ENCODE data around the gene LIMCH1. TPM values are rescaled to one million over a fixed set of nuclear protein-coding genes. Genes with fewer than 3 reads are reported as not detected.

Gene LIMCH1
- total and polyA plus RNA-seq, 2 experiments from 2014 or later = 10.6 to 13.3 TPM

- Histone ChIP-seq H3K36me3 (replicated peaks; ENCODE audit: insufficient read depth, low read depth) (no peaks in the 10 kb centered on the region), H3K4me1 (ENCODE audit: insufficient read depth) (peaks cover 12% of the 10 kb centered on the region), H2AFZ (no peak overlapping the region), H4K20me1 (ENCODE audit: insufficient read depth, poor library complexity, severe bottlenecking) (no peaks in the 10 kb centered on the region), H3K79me2 (no peaks in the 10 kb centered on the region), H3K27me3 (no peaks in the 10 kb centered on the region), H3K9me3 (ENCODE audit: low read depth) (no peaks in the 10 kb centered on the region), H3K4me2 (peak overlapping the region; percentile 71), H3K4me3 (peak overlapping the region; percentile 14), H3K9me2 (replicated peaks; ENCODE audit: insufficient read depth) (no peaks in the 10 kb centered on the region), H3K27ac (peak overlapping the region; percentile 74)
- DNase-seq (ENCODE audit: low spot score) = no peak
- no peak for TF ChIP-seq EZH2phosphoT487 (IDR thresholded peaks at IDR 0.05; ENCODE audit: low read depth, severe bottlenecking, unreplicated experiment)
- TF ChIP-seq CTCF (IDR thresholded peaks at IDR 0.05; ENCODE audit: poor library complexity) = no peak
- no peak for TF ChIP-seq EZH2 (IDR thresholded peaks at IDR 0.05; ENCODE audit: borderline replicate concordance)
- WGBS (ENCODE audit: low lambda C conversion rate, missing lambda C conversion rate) = 67% methylated on average over 1 of the region's 1 CpG
Measured at GRCh38 chr4:41613821-41614220, 75.9 kb downstream of the LIMCH1 start.

- TF ChIP-seq EZH2 (IDR thresholded peaks at IDR 0.05; ENCODE audit: borderline replicate concordance) (no peak), EZH2phosphoT487 (IDR thresholded peaks at IDR 0.05; ENCODE audit: low read depth, severe bottlenecking, unreplicated experiment) (no peak), CTCF (IDR thresholded peaks at IDR 0.05; ENCODE audit: poor library complexity) (no peak)
- 65% methylated on average over 2 of the region's 2 CpGs for WGBS (ENCODE audit: low lambda C conversion rate, missing lambda C conversion rate)
- Histone ChIP-seq H4K20me1 (ENCODE audit: insufficient read depth, poor library complexity, severe bottlenecking) (no peaks in the 10 kb centered on the region), H3K9me2 (replicated peaks; ENCODE audit: insufficient read depth) (no peaks in the 10 kb centered on the region), H2AFZ (no peak overlapping the region), H3K27ac (no peak overlapping the region), H3K79me2 (no peaks in the 10 kb centered on the region), H3K4me2 (peak overlapping the region; percentile 71), H3K4me3 (no peak overlapping the region), H3K36me3 (replicated peaks; ENCODE audit: insufficient read depth, low read depth) (no peaks in the 10 kb centered on the region), H3K27me3 (no peaks in the 10 kb centered on the region), H3K4me1 (ENCODE audit: insufficient read depth) (peaks cover 12% of the 10 kb centered on the region), H3K9me3 (ENCODE audit: low read depth) (no peaks in the 10 kb centered on the region)
- DNase-seq (ENCODE audit: low spot score) = no peak
Measured at GRCh38 chr4:41614519-41614918, 76.6 kb downstream of the LIMCH1 start.

GRCh38 chr4:41619161-41619560 is 81.2 kb downstream of the LIMCH1 start:
- H4K20me1 ChIP-seq (ENCODE audit: insufficient read depth, poor library complexity, severe bottlenecking) = no peaks in the 10 kb centered on the region
- H3K4me1 ChIP-seq (ENCODE audit: insufficient read depth) = no peaks in the 10 kb centered on the region
- H3K9me3 ChIP-seq (ENCODE audit: low read depth) = no peaks in the 10 kb centered on the region
- no peaks in the 10 kb centered on the region for H3K9me2 ChIP-seq (replicated peaks; ENCODE audit: insufficient read depth)
- TF ChIP-seq CTCF (IDR thresholded peaks at IDR 0.05; ENCODE audit: poor library complexity) (no peak), EZH2phosphoT487 (IDR thresholded peaks at IDR 0.05; ENCODE audit: low read depth, severe bottlenecking, unreplicated experiment) (no peak), EZH2 (IDR thresholded peaks at IDR 0.05; ENCODE audit: borderline replicate concordance) (no peak)
- H3K27me3 ChIP-seq = no peaks in the 10 kb centered on the region
- H3K79me2 ChIP-seq = no peaks in the 10 kb centered on the region
- WGBS (ENCODE audit: low lambda C conversion rate, missing lambda C conversion rate) = 88% methylated on average over 16 of the region's 16 CpGs
- no peak overlapping the region for H3K4me2 ChIP-seq
- DNase-seq (ENCODE audit: low spot score) = no peak
- H3K36me3 ChIP-seq (replicated peaks; ENCODE audit: insufficient read depth, low read depth) = no peaks in the 10 kb centered on the region
- H3K4me3 ChIP-seq = no peak overlapping the region
- H3K27ac ChIP-seq = no peak overlapping the region
- H2AFZ ChIP-seq = no peak overlapping the region

All from hepatocyte (in vitro differentiated cells).